Measurements from ENCODE around the gene ITPR1.

Gene ITPR1

DNA sequence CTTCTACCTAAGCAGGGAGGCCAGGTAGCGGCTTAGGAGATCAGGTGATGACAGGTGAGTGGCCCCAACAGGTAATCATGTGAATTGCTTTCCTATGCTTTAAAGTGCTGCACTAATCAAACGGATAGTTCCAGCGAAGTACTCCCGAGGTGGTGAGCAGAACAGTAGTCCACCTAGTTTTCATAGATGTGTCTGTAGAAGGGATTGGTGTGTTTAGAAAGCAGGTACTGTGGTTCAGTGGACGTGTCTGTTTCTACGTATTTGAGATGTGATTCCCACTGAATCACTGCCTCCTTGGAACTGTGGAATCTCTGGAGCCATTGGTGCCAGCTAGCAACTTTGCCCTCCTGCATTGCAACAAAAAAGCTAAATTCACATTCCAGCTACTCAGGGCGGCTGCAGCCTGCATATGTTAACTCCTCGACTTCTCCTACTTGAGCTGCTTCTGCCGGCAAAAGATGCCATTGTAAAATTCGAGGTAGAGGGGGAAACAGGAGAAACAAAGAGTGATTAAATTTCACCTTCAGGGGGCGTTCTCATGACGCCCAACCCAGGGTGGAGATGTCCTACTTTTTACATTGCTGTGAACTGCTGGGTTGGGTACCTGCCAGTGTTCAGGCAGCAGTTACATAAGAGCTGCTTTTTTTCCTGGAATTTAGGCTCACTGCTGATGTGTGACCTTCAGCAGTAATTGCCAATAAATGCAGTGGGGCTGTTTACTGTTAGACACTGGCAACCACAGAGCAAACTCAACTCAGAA, 227.3 kb downstream of the ITPR1 start:
- no peak for DNase-seq (ENCODE audit: low spot score)

GRCh38 chr3:4721511-4721911, 228.4 kb downstream of the ITPR1 start:
- DNase-seq (ENCODE audit: low spot score) = no peak

DNA sequence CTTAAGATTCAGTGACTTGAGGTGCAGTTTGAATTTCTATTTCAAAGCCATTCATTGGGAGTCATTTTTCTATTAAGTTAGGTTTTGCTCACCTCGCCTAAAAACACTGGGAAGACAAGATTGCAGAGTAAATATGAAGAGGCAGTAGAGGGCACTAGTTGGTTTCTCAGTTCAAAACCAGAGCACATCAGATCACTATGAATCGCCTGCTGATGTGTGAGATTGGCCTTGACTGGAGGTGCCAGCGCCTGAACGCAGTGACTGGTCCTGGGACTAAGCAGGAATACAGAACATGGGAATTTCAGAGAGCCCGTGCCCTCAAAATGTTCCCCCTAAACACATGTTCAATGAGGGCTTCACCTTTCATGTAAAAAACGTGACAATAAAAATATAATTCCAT, 229.0 kb downstream of the ITPR1 start:
- peak; percentile 10 for DNase-seq (ENCODE audit: low spot score)

DNA sequence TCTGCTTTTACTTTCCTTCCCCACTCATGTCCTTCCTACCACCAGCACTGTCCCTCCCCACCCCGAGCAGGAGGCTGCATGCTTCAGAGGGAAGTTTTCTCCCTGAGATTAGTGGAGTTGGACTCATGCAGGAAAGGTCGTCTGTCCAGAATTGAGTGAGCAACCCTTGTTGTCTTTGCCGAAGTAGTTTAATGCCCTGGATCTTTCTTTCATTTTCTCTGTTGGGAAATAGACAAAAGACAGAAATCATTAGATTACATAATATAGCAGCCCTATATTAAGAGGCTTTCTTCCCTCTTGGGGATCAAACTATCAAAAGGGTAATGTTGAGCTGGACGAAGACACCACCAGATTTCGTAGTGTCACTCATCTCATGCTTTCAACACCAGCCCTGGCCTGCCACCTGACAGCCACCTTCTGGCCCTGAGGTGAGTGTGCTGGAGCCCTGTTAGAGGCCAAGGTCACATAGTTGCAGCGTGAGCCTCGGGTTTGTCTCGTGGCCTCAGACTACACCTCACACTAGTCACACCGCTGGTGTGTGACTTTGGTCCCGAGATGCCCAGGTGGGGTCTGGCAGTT, 231.0 kb downstream of the ITPR1 start:
- no peak for DNase-seq (ENCODE audit: low spot score)

DNA sequence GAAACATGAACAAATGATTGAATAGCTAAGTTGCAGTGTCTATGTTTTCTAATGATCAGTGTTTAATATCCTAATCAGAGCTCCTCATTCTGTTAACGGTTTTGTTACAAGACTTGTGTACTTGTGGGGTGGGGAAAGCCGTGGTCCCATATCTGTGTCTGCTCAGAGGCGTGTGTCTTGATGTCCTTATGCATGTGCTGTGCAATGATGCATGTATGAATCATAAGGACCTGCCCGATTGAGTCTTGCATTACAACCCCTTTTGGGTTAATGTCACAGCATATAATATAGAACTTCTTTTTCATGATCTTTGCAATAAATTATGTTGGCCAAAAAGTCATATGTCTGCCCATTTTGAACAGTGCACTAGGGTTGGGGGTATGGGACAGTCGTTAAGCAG, 233.4 kb downstream of the ITPR1 start:
- DNase-seq (ENCODE audit: low spot score) = no peak

- no peak for DNase-seq (ENCODE audit: low spot score)
These were observed 236.2 kb downstream of the ITPR1 start for GRCh38 chr3:4729061-4729973.

DNA sequence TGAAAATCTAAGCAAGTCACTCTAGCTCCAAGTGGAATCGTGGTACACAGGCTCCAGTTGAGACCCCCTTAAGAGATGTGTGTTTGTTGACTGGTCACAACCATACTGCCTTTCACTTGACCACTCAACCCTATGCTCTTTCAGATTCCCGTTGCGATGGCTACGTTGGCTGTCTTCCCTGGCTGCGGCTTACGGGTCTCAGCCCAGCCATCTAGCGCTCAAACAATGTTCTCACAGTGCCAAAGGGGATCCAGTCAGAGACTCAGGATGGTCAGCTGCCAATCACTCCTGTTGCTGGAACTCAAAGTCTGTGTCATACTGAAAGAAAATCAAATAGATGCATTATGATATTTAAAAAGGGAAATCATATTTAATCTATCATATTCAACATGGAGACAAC, 237.6 kb downstream of the ITPR1 start:
- DNase-seq (ENCODE audit: low spot score) = no peak

DNA sequence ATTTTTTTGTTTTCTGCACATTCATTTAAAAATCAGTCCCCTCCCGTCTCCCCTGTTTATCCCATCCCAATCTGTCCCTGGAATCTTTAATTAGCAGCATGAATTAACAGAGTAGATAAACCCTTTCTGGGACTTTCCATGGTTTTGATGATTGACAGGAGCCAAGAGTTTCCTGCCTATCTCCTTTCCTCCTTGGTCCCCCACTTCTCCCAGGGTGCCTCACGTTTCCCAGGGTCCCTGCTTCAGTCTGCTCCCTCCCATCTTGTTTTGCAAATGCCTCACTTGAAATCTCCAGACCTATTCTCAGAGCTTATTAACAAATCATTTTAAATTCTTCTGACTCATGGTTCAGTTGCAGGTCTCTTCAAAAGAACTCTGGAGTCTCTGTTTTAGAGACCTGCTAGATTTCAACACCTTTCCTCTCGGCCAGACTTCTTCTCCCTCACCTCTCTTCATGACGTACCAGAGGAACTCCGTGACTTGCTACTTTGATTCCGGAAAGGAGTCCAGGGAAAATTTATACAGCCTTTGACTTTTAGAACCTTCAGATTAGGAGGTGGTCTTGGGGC, 238.5 kb downstream of the ITPR1 start:
- DNase-seq (ENCODE audit: low spot score) = no peak

GRCh38 chr3:4732925-4733324, 239.8 kb downstream of the ITPR1 start:
- DNase-seq (ENCODE audit: low spot score) = no peak

- DNase-seq (ENCODE audit: low spot score) = no peak
These were observed 241.3 kb downstream of the ITPR1 start for GRCh38 chr3:4734454-4734853.

- DNase-seq (ENCODE audit: low spot score) = no peak
These were observed 242.1 kb downstream of the ITPR1 start for GRCh38 chr3:4735243-4735642.

DNA sequence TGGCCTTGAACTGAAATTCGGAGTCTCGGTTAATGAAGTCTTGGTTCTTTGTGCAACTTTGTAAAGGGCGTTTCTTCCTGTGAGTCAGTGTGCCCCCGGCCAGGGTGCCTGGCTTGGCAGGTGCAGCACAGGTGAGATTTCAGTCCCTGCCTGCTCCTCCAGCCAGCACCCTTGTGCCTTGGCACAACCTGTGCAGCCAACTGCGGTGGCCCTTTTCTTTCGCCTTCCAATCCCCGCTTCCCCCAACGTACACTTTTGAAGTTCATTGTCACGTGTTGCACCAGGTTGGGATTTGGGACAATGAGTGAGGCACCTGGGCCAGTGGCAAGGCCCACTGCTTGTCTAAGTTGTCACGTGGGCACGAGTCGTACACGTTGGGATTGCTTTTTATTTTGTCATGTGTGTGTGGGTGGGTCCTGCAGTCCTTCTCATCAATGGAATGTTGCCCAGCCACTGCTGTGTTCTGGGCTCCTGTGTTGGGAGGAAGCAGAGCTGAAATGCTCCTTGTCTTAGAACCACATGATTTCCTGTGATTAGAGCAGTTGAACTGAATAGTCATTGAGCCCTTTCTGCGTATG, 243.2 kb downstream of the ITPR1 start:
- DNase-seq (ENCODE audit: low spot score) = no peak

DNA sequence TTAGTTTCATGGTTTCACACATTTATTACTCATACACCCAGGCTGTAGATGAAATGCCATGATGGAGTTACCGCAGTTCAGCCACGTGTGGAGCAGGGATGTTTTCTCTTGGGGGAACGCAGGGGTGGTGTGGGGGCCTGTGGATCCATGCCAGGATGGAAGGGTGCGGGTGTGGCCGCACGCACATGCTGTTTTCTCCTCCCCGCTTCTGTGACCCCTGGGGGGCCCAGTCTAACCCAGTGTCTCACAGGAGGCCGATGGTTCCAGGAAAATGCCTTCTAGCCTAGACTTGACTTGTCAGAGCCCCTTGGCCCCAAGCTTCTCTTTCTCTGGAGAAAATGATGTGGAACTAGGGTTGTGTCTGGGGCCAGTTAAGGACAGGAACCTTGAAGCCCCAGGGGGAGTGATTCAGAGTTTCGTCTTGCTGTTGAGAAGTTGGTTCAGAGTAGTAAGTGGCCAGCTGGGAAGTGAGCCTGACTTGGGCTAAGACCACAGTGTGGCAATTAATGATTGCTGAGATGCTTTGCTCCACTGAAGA, 245.7 kb downstream of the ITPR1 start:
- no peak for DNase-seq (ENCODE audit: low spot score)

DNA sequence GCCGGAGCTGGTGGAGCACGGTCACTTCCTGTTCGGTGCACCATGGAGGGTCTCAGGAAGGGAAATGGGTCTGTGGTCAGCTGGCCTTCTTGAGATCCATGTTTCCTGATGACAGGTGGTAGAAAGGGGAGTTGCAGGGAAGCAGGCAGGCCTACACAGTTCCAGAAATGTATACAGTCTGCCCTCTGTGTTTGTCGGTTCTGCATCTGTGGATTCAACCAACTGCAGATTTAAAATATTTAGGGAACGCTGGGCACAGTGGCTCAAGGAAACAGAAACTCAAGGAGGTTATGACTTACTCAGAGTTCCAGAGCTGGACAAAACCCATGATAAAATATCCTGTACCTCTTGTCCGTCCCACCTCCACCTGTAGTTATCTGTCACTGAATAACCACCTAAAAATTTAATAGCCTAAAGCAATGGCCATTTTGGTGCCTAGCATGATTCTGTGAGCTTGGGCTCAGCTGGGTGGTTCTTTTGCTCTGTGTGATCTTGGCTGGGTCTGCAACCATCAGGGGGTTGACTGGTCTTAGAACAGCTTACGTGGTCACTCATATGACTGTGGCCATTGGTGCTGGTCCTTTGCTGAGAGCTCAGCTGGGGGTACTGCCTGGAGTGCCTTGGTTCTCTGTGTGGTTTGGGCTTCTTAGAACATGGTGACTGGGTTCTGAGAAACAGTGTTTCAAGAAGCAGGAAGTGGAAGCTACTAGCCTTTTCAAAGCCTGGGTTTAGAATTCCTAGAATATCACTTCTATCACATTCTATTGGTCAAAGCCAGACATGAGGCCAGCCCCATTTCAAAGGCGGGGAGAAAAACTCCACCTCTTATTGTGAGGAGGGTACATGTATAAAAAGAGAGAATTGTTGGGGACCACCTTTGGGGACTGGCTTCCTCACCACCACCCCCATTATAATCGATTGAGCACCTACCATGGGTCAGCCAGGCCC, 246.4 kb downstream of the ITPR1 start:
- DNase-seq (ENCODE audit: low spot score) = no peak

DNA sequence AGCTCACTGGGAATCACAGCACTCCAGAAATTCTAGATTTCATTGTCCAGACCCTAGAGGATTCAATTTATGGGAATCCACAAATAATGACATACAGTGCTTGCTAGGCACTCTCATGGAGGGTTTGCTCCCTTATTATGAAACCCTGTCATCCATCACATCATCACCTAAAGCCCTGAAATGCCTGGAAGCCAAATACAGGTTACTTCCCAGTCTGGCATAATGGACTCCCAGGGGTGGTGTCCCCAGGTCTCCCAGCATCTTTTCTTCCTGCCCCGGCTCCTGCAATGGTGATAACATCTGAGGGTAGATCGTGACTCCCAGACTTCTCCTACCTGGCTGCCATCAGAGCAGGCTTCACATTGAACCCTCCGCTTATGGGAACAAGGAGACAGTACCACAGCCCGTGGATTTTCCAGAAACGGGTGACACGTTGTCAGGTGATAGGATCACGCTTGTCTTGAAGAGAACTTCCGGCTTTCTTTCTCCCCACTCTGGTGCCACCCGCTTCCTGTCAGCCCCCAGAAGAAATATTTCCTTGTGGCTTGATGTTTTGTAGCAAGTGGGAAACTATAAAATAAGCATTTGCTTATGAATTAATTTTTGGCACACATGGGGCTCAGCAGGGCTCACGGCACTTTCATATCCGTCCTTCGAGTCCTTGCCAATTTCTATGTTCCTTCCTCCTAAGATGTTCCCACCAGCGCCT, 247.4 kb downstream of the ITPR1 start:
- no peak for DNase-seq (ENCODE audit: low spot score)

DNA sequence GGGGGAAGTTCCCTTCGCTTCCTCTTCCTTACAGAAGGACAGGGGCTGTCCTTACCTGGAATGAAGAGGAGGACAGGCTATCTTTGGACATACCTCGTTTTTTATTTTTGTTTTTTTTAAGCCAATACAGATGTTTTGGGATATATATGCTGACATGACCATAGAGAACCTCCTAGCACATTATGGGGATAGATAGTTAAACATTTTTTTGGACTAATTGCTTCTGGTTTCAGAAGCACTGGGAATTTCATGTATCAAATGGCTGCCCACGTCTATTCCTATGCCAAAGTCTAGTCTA, 247.9 kb downstream of the ITPR1 start:
- DNase-seq (ENCODE audit: low spot score) = no peak

GRCh38 chr3:4741404-4742307, 248.5 kb downstream of the ITPR1 start:
- no peak for DNase-seq (ENCODE audit: low spot score)

GRCh38 chr3:4742359-4742758, 249.2 kb downstream of the ITPR1 start:
- no peak for DNase-seq (ENCODE audit: low spot score)

DNA sequence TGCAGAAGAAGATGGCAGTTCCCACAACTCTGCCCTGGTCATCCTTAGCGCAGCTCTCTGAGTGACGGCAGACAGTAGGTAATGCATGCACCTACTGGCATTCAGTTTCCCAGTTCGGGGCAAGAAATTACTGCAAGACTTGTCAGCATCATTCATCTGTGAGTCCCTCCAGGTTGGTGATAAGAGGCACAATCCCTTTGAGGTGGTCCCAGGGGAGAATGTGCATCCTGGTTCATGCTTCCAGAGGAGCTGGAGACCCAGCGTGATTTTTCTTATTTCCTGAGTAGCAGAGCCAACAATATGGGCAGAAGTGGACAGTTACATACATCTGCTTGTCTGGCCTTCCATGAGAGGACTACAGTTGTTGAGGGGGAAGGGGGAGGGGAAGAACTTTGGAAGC, 250.2 kb downstream of the ITPR1 start:
- DNase-seq (ENCODE audit: low spot score) = no peak

Data from NAMALWA (cell line).